ENCODE data around the gene CTDSPL. TPM values are rescaled to one million over a fixed set of nuclear protein-coding genes. Genes with fewer than 3 reads are reported as not detected.

Gene CTDSPL
- total and polyA plus RNA-seq, 2 of the 13 experiments (the other 11 are each of a cell fraction or from before 2014, with no cell fraction given): 26.1 to 142 TPM

DNA sequence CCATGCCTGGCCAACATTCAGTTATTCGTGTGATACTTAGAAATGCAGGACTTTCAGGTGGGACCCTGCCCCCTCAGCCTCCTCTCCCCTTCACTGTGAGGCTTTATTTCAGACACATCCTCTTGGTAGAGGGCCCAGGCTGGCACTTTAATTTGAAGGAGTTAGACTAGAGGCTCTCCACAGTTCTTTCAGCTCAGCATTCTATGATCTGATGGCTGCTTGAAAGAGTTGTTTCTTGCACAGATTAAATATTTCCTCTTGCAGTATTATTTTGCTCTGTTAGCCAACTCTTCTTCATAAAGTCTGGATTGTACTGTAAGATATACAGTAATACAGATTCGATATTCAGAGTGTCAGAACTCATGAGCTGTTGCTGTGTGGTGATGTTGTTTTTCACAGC, 35.1 kb downstream of the CTDSPL start:
- WGBS (ENCODE audit: low lambda C conversion rate): 84% methylated on average over 2 of the region's 2 CpGs
- Histone ChIP-seq H3K4me2 (ENCODE audit: low read depth, low read length) (no peak overlapping the region), H3K4me1 (ENCODE audit: insufficient read depth, low read length) (peaks cover 61% of the 10 kb centered on the region), H3K9ac (ENCODE audit: insufficient read depth, low read depth, low read length) (no peak overlapping the region), H3K27me3 (ENCODE audit: control insufficient read depth in 1 of 2, insufficient read depth in 2 of 2, low read length in 2 of 2) (no peaks in the 10 kb centered on the region), H3K36me3 (replicated peaks in 1 of 2; ENCODE audit: control insufficient read depth in 1 of 2, insufficient read depth in 2 of 2, low read length in 2 of 2) (peaks cover 5 to 24% of the 10 kb centered on the region in 2 experiments; a peak in 3 of 5 replicates), H3K27ac (ENCODE audit: extremely low read length, insufficient read depth, low read length) (no peak overlapping the region), H3K4me3 (replicated peaks in 1 of 3; ENCODE audit: insufficient read depth in 1 of 3, low read depth in 2 of 3, low read length in 3 of 3) (no peak overlapping the region), H3K9me3 (ENCODE audit: low read length) (no peaks in the 10 kb centered on the region), H2AFZ (ENCODE audit: low read length) (no peak overlapping the region), H4K20me1 (ENCODE audit: insufficient read depth, low read length) (no peaks in the 10 kb centered on the region; the same call in 1 of the 2 replicates), H3K79me2 (ENCODE audit: insufficient read depth, low read length) (peaks cover 96% of the 10 kb centered on the region)
- CTCF ChIA-PET (ENCODE audit: low intra/inter-chr PET ratio, low total read pairs): no interaction called here
- intact Hi-C loops (cut with micrococcal nuclease; ENCODE audit: unreplicated experiment) (no loop called here), in situ Hi-C loops (cut with HindIII; ENCODE audit: extremely low pct_ligation_motif_present, low pct_unique_long_range_greater_than_20kb) (no loop called here)
- DNase-seq (ENCODE audit: low spot score) (no peak), ATAC-seq (no peak), FAIRE-seq (no peak)
- no TSS peak for BruUV-seq (replicated peaks)
- POLR2A ChIA-PET: interaction anchor here (1.4 kb wide), 1 partner anchor 11 kb away, joined by 5 read pairs; no protein-coding TSS in a partner anchor
- no peak for TF ChIP-seq ZNF746 (CRISPR knock-in tag; IDR thresholded peaks at IDR 0.05)
- no peak for TF ChIP-seq ZNF230 (CRISPR knock-in tag; IDR thresholded peaks at IDR 0.05)
- no peak for TF ChIP-seq ZNF878 (CRISPR knock-in tag; IDR thresholded peaks at IDR 0.05)
- no peak for TF ChIP-seq ZNF713 (CRISPR knock-in tag; IDR thresholded peaks at IDR 0.05)
- TF ChIP-seq RAD51 (IDR thresholded peaks at IDR 0.05; ENCODE audit: borderline replicate concordance): no peak

DNA sequence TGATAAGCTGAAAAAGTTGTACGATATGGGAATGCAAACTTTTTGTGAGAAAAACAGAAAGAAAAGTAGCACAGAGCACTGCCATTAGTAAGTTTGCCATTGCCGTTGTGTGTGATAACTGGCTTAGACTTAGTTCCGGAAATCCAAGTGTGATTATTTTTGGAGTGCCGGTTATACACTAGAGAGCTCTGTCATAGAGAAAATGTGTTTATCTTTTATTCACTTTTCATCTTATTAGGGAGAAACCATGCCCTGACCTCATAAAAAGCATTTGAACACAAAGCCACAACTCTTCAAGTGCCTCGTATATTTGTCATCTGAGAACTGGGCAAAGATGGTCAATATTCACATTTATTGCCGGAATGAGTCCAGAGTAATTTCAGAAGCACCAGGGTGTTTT, 36.1 kb downstream of the CTDSPL start:
- H3K27me3 ChIP-seq (ENCODE audit: control insufficient read depth in 1 of 2, insufficient read depth in 2 of 2, low read length in 2 of 2): no peaks in the 10 kb centered on the region
- ATAC-seq (no peak), DNase-seq (ENCODE audit: low spot score) (no peak), FAIRE-seq (no peak)
- H2AFZ ChIP-seq (ENCODE audit: low read length): no peak overlapping the region
- CTCF ChIA-PET (ENCODE audit: low intra/inter-chr PET ratio, low total read pairs): no interaction called here
- no peak overlapping the region for H3K27ac ChIP-seq (ENCODE audit: extremely low read length, insufficient read depth, low read length)
- POLR2A ChIA-PET: interaction anchor here (1.4 kb wide), 1 partner anchor 10 kb away, joined by 5 read pairs; no protein-coding TSS in a partner anchor
- in situ Hi-C loops (cut with HindIII; ENCODE audit: extremely low pct_ligation_motif_present, low pct_unique_long_range_greater_than_20kb) (no loop called here), intact Hi-C loops (cut with micrococcal nuclease; ENCODE audit: unreplicated experiment) (no loop called here)
- WGBS (ENCODE audit: low lambda C conversion rate): 98% methylated on average over 6 of the region's 6 CpGs
- no peak overlapping the region for H3K9ac ChIP-seq (ENCODE audit: insufficient read depth, low read depth, low read length)
- H3K4me2 ChIP-seq (ENCODE audit: low read depth, low read length): no peak overlapping the region
- H4K20me1 ChIP-seq (ENCODE audit: insufficient read depth, low read length): no peaks in the 10 kb centered on the region; the same call in 1 of the 2 replicates
- peaks cover 96% of the 10 kb centered on the region for H3K79me2 ChIP-seq (ENCODE audit: insufficient read depth, low read length)
- no TSS peak for BruUV-seq (replicated peaks)
- H3K4me1 ChIP-seq (ENCODE audit: insufficient read depth, low read length): peaks cover 61% of the 10 kb centered on the region
- H3K4me3 ChIP-seq (replicated peaks in 1 of 3; ENCODE audit: insufficient read depth in 1 of 3, low read depth in 2 of 3, low read length in 3 of 3): no peak overlapping the region
- TF ChIP-seq IRX3 (CRISPR knock-in tag; IDR thresholded peaks at IDR 0.05; ENCODE audit: borderline replicate concordance, low read depth) (no peak), HMG20A (CRISPR knock-in tag; IDR thresholded peaks at IDR 0.05; ENCODE audit: borderline replicate concordance) (no peak), SOX6 (IDR thresholded peaks at IDR 0.05) (no peak), SOX6 (CRISPR knock-in tag; IDR thresholded peaks at IDR 0.05) (no peak), MLLT10 (CRISPR knock-in tag; IDR thresholded peaks at IDR 0.05) (no peak), ZNF496 (CRISPR knock-in tag; IDR thresholded peaks at IDR 0.05; ENCODE audit: insufficient replicate concordance) (no peak), ZSCAN22 (CRISPR knock-in tag; IDR thresholded peaks at IDR 0.05) (no peak), ZNF207 (IDR thresholded peaks at IDR 0.05; ENCODE audit: borderline replicate concordance) (no peak), ONECUT2 (CRISPR knock-in tag; IDR thresholded peaks at IDR 0.05) (no peak)
- TF ChIP-seq, protein P1, sequence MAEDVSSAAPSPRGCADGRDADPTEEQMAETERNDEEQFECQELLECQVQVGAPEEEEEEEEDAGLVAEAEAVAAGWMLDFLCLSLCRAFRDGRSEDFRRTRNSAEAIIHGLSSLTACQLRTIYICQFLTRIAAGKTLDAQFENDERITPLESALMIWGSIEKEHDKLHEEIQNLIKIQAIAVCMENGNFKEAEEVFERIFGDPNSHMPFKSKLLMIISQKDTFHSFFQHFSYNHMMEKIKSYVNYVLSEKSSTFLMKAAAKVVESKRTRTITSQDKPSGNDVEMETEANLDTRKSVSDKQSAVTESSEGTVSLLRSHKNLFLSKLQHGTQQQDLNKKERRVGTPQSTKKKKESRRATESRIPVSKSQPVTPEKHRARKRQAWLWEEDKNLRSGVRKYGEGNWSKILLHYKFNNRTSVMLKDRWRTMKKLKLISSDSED (CRISPR knock-in tag; IDR thresholded peaks at IDR 0.05): no peak
- H3K9me3 ChIP-seq (ENCODE audit: low read length): no peaks in the 10 kb centered on the region
- peaks cover 5 to 27% of the 10 kb centered on the region in 2 experiments; a peak in 3 of 5 replicates for H3K36me3 ChIP-seq (replicated peaks in 1 of 2; ENCODE audit: control insufficient read depth in 1 of 2, insufficient read depth in 2 of 2, low read length in 2 of 2)

Data from HepG2 (cell line).